Measurements from ENCODE around the gene PMF1. TPM values are rescaled to one million over a fixed set of nuclear protein-coding genes. Genes with fewer than 3 reads are reported as not detected.
A peak's percentile ranks its signal among the peaks of the same experiment; 100 is the strongest.

Gene PMF1
- total and polyA plus RNA-seq, 8 donors: 15.8 to 79.7 (median 23.6) TPM

DNA sequence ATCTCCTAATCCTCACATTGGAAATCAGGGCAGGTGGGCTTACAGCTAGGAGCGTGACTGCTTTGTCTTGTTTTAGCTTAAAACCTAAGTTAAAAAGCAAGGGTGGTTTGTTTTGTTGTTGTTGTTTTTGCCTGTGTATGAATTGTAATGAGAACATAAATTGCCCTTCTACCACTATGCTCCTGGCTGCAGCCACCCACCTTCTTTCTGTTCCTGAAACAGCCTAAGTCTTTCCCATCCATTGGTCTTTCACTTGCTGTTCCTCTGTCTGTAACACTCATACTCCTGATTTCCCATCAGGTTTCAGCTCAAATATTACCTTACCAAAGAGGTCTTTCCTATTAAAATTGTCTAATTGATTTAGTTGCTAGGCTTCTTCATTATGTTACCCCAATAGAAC is 70.7 kb downstream of the PMF1 start:
- H3K4me3 ChIP-seq: peak overlapping the region; percentile 69 to 95 (median 90)
- DNase-seq (no peak), FAIRE-seq (no peak), ATAC-seq (no peak)
- WGBS, 2 donors: 73 to 81% methylated on average over 1 of the region's 1 CpG
- no peaks in the 10 kb centered on the region for H3K27me3 ChIP-seq
- H3K4me1 ChIP-seq: peaks cover 6 to 16% (median 8%) of the 10 kb centered on the region in 3 donors
- TF ChIP-seq, protein P1, sequence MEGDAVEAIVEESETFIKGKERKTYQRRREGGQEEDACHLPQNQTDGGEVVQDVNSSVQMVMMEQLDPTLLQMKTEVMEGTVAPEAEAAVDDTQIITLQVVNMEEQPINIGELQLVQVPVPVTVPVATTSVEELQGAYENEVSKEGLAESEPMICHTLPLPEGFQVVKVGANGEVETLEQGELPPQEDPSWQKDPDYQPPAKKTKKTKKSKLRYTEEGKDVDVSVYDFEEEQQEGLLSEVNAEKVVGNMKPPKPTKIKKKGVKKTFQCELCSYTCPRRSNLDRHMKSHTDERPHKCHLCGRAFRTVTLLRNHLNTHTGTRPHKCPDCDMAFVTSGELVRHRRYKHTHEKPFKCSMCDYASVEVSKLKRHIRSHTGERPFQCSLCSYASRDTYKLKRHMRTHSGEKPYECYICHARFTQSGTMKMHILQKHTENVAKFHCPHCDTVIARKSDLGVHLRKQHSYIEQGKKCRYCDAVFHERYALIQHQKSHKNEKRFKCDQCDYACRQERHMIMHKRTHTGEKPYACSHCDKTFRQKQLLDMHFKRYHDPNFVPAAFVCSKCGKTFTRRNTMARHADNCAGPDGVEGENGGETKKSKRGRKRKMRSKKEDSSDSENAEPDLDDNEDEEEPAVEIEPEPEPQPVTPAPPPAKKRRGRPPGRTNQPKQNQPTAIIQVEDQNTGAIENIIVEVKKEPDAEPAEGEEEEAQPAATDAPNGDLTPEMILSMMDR (IDR thresholded peaks at IDR 0.05): no peak
- peaks cover 0 to 4% (median 0%) of the 10 kb centered on the region in 3 donors for H3K36me3 ChIP-seq
- H3K27ac ChIP-seq: peak overlapping the region in 2 of 4 donors; percentile 62 to 80
- no peaks in the 10 kb centered on the region for H3K9me3 ChIP-seq
- intact Hi-C loops (cut with DNase I): no loop called here

DNA sequence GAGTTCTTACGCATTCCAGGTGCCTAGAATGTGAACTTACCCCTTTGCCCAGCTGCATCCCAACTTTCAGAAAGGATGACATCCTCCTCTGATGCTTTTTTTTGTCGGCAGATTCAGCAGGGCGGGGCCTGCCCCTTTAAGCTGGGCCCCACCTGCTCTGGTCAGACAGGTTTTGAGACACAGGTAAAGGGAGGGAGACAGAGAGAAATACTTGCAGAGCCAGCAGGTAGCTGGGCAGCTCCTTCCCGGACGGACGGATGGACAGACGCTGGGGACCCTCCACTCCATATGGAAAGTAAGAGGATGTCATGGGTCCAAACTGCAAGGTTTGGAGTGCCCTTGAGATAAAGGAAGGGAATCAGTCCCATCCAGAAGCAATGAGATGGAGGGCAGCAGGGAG is 71.3 kb downstream of the PMF1 start, which contains the start of gene TMEM79:
Gene TMEM79 (plus strand): TSS at position 214 of the 400 bp plus-strand sequence. CDS start 902 bp downstream, outside the sequence.
- 68 to 75% methylated on average over 7 of the region's 7 CpGs for WGBS, 2 donors
- FAIRE-seq: no peak
- H3K4me3 ChIP-seq: peak within 1 kb of the TSS; percentile 69 to 95 (median 90)
- H3K4me1 ChIP-seq: peaks cover 6 to 16% (median 8%) of the 10 kb centered on the region in 3 donors
- no peaks in the 10 kb centered on the region for H3K36me3 ChIP-seq
- H3K27ac ChIP-seq: peak within 1 kb of the TSS in 3 of 4 donors; percentile 62 to 86 (median 80)
- H3K27me3 ChIP-seq: no peaks in the 10 kb centered on the region
- intact Hi-C loops (cut with DNase I): no loop called here
- H3K9me3 ChIP-seq: no peaks in the 10 kb centered on the region
- no peak for ATAC-seq
- TF ChIP-seq, protein P1 (IDR thresholded peaks at IDR 0.05): no peak
- DNase-seq: no peak

DNA sequence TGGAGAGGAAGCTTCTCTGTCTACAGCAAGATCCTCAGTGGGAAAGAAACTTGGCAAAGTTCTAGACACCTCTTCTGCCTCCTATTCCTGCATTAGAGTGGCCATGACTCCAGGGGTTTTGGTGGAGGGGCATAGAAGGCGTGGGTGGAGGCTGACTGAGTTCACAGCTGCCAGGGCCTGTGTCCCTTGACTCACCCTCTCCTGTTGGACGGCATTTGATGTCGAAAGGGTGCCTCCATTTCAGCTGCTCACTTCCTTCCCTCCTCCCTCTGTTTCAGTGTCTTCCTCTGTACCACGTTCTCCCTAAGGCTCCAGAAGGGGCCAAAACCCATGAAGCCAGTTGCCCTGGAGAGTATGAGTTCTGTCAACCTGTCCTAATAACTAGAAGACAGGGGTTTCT is 72.0 kb downstream of the PMF1 start:
- no peaks in the 10 kb centered on the region for H3K27me3 ChIP-seq
- FAIRE-seq (no peak), ATAC-seq (no peak), DNase-seq (no peak)
- H3K36me3 ChIP-seq: no peaks in the 10 kb centered on the region
- no peaks in the 10 kb centered on the region for H3K9me3 ChIP-seq
- no peak overlapping the region for H3K4me3 ChIP-seq
- TF ChIP-seq, protein P1 (IDR thresholded peaks at IDR 0.05): no peak
- intact Hi-C loops (cut with DNase I): no loop called here
- 75 to 76% methylated on average over 4 of the region's 4 CpGs for WGBS, 2 donors
- peaks cover 6 to 16% (median 8%) of the 10 kb centered on the region in 3 donors for H3K4me1 ChIP-seq
- H3K27ac ChIP-seq: no peak overlapping the region

DNA sequence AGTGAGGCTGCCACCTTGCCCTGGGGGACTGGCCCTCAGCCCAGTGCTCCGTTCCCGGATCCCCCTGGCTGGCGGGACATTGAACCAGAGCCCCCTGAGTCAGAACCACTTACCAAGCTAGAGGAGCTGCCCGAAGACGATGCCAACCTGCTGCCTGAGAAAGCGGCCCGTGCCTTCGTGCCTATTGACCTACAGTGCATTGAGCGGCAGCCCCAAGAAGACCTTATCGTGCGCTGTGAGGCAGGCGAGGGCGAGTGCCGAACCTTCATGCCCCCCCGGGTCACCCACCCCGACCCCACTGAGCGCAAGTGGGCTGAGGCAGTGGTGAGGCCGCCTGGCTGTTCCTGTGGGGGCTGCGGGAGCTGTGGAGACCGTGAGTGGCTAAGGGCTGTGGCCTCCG is 72.6 kb downstream of the PMF1 start:
- DNase-seq (peak in 1 of 6 donors; percentile 66), ATAC-seq (no peak), FAIRE-seq (no peak)
- Histone ChIP-seq H3K27ac (no peak overlapping the region), H3K36me3 (no peaks in the 10 kb centered on the region), H3K4me1 (peaks cover 6 to 16% (median 8%) of the 10 kb centered on the region in 3 donors), H3K4me3 (no peak overlapping the region), H3K27me3 (no peaks in the 10 kb centered on the region), H3K9me3 (no peaks in the 10 kb centered on the region)
- intact Hi-C loops (cut with DNase I): no loop called here
- TF ChIP-seq, protein P1 (IDR thresholded peaks at IDR 0.05): no peak
- WGBS, 2 donors: 86 to 93% methylated on average over 21 of the region's 21 CpGs

DNA sequence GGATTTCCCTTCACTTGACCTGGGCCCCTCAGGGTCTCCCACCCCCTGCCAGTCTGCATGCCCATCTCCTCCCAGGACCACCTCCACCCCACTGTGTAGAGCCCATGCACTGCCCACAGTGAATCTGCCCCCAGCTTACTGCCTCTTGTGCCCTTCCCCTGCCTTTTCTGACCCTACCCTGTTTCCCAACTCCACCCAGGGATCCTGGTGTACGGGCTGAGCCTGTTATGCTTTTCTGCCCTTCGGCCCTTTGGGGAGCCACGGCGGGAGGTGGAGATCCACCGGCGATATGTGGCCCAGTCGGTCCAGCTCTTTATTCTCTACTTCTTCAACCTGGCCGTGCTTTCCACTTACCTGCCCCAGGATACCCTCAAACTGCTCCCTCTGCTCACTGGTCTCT is 73.3 kb downstream of the PMF1 start:
- ATAC-seq (no peak), DNase-seq (no peak), FAIRE-seq (no peak)
- intact Hi-C loops (cut with DNase I): no loop called here
- Histone ChIP-seq H3K27ac (no peak overlapping the region), H3K4me3 (no peak overlapping the region), H3K9me3 (no peaks in the 10 kb centered on the region), H3K27me3 (no peaks in the 10 kb centered on the region), H3K36me3 (no peaks in the 10 kb centered on the region), H3K4me1 (peaks cover 8 to 15% (median 9%) of the 10 kb centered on the region in 3 donors)
- 92 to 93% methylated on average over 8 of the region's 8 CpGs for WGBS, 2 donors
- TF ChIP-seq, protein P1 (IDR thresholded peaks at IDR 0.05): no peak

Measured in pancreas (tissue), 10 donors.